GM19025 (cell line): Measurements from ENCODE around the gene MYBPC3.

ENCODE experiments used
- ATAC-seq: cut with Tn5 transposase; IDR thresholded peaks from one replicate; pipeline ENCODE4 v1.9.1; 2021; ENCODE audit warnings: mild to moderate bottlenecking, low read depth, moderate library complexity; ENCODE audit not compliant: unreplicated experiment

MYBPC3 gene

DNA sequence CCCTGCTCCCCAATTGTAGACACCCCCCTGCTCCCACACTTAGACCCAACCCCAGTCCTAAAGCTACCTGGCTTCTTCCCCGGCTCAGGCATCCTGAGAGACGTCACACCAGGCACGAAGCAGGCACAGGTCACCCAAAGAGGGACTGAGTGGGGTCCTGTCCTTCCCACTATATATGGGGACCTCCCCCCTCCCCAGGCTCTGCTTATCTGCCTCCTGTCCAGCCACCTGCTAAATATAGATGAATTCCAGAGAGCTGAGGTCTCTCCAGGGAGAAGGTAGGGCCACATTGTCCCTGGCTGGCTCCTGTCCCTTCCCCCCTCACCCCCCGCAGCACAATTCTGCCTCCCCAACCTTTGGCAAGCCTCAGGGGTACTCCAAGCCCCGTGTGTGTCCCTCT is at the start of gene MYBPC3:
MYBPC3 (minus strand) TSS at position 147 of the 400 bp plus-strand sequence; CDS start at position 92, 55 bp downstream.
- ATAC-seq: no peak

DNA sequence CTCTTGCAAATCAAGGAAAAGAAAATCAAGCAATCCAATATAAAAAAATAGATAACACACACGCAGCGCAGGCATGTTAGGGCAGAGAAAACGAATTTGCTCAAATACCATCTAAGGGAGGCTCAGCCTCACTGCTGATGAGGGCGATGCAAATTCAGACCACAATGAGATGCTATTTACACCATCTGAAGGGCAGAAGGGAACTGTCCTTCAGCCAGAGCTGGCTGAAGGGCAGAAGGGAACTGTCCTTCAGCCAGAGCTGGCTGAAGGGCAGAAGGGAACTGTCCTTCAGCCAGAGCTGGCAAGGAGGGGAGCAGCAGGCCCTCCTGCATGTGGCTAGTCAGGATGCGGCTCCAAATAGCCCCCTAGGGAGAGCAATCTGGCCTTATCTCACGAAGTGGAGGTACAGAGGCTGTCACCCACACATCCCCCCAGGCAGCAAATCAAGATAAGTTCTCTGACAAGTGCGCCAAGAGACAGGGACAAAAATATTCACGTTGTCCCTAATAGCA is 48.3 kb upstream of the MYBPC3 start:
- ATAC-seq: peak; percentile 68

DNA sequence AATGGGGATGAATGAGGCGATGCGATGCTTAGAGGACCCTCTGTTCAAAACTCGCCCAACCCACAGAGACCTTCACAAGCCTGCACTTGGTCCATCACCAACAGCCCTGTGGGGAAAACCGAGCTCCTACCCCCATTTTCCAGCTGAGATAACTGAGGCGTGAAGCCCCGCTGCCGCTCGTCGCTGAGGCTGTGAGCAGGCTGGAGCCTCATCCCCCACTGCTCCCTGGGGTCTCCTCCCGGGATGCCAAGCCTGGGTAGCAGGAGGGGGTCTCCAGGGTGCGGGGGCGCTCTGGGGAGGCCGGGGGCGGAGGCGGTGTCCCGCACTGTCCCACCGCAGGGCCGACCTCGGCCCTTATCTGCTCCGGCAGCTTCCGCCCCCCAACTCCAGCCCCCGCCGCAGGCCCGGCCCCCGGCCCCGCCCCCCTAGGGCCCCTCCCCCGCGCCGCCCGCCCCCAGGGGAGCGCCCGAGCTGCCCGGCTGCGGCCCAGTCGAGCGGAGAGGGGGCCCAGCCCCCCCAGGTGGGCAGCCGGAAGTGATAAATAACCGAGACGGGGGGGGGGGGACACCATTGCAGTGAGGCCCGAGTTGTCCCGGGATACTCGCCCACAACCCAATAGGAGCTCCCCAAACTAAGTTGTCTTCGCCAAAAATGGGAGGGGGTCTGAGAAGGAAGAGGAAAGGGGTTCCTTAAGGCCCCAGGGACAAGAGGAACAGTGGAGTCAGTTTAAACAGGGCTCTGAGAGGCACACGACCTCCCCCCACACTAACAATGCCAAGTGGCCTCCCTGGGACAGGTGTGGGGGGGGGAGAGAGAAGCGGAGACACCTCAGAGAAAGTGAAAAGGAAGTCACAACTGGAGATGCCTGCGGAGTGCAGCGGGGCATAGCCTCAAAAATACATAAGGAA is 47.6 kb upstream of the MYBPC3 start:
- ATAC-seq: peak; percentile 34

DNA sequence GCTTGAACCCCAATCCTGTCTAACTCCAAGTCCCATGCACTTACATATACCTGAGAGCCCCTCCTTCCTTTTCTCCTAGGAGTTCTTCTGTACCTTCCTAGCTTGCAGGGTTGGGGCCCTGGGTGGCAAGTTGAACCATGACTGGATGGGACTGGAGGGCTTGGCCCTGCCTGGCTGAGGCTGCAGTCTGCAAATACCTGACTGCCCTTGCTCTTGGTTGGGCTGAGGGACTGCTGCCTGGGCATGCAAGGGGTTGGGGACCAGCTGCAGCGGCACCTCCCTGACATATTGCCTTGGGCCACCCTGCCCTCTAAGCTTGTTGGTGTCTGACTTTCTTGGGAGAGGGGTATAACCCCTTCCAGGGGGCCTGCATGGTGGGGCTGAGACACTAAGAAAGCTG is 46.0 kb upstream of the MYBPC3 start:
- no peak for ATAC-seq

DNA sequence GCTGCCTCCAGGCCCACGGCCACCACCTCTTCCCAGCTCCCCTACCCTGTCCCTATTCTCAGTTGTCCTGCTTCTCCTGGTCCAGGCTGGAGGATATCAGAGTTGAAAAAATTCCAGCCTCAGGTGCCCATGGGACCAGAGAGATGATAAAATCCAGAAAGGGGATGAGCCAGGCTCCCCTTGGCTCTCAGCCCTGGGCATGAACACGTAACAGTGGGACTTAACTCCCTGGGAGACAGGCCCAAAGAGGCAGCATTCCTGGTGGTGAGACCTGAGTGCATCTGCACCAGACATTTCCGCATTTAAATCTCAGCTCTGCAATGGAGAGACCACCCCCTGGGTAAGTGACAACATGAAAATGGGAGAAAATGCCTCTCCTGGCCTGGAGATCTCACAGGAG is 45.5 kb upstream of the MYBPC3 start:
- ATAC-seq: no peak

DNA sequence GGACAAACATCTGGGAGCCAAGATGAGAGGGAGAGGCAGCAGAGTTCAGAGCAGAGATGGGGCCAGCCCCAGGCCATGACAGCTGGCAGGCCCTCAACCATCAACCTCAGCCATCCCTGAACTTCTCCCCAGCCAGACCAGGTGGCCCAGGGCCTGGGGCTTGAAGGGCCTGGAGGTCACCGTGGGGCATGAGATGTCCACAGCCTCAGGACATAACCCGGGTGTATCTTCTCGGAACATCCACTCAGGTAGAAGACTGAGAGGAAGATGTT is 43.5 kb upstream of the MYBPC3 start:
- no peak for ATAC-seq

DNA sequence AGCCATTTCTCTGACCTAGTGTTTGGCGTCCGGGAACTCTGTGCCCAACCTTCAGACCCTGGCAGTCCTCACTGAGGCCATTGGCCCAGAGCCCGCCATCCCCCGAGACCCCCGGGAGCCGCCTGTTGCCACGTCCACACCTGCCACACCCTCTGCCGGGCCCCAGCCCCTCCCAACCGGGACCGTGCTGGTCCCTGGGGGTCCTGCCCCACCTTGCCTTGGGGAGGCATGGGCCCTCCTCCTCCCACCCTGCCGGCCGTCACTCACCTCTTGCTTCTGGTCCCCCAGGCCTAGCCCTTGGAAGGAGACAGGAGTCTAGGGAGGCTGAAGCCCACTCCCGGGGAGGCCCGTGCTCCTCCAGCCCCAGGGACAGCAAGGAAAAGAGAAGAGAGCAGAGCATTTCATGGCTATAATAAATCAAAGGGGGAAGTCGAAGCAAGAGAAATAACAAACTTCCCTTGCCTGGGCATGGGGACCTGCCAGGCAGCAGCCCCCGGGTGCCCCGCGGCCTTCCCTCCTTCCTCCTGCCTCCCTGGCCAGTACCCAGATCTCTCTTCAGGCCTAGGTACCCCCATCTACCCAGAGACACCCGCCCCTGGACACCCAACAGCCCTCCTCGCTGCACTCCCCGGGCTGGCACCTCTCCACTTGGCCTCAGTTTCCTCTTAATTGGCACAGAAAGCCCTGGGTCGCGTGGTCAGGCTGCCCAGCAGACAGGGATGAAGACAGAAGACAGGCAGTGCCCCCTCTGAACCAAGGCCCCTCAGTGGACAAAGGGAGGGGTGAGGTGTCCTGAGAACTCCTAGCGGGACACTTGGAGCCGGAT is 42.9 kb upstream of the MYBPC3 start:
- no peak for ATAC-seq

DNA sequence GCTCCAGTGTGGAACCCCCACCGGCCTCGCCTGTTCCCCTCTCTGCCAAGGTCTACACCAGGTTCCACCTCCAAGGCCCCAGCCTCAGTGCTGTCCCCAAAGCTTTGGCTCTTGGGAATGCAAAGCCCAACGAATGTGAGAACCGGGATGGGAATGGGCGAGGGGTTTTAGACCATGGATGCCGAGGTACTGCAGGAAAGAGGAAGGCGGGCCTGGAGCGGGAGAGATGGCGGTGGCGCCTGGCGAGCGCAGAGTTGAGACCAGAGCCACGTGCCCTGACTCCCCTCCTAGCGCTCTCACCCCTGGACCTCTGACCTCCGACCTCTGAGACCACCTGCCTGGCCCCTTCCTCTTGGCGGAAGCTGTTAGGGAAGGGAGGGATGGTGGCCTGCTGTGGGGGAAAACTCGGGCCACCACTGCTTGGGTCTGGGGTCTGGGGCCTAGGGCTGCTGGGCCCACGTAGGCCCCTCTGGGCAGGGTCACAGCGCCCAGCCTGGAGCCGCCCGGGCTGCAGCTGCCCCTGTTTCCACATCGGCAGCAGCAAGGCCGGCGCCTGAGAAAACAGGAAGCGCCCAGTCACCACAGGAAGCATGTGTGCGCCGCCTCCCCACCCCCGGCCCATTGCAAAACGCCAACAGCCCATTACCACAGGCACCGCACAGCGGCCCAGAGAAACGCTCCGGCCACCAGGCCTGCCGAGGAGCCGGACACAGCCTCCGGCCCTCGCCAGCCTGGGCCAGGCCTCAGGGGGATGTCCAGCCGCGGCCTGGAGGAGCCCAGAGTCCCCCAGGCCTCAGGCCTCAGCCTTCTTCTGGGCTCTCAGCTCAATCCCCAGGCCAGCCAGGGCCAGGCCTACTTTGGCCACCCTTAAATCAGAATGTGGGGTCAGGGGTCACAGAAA is 42.1 kb upstream of the MYBPC3 start:
- peak; percentile 48 for ATAC-seq

DNA sequence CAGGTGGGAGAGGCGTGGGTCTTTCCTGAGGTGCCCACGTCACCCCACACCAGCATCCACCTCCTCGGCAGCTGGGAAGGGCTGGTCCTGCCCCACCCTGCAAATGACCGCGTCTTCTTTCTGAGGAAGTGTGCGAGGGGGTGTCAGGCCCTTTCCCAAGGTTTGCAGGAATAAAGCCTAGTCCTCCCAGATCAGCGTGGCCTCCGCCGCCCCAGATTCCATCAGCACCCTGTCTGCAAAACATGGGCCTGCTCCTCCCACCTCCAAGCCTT is 41.5 kb upstream of the MYBPC3 start:
- ATAC-seq: no peak

DNA sequence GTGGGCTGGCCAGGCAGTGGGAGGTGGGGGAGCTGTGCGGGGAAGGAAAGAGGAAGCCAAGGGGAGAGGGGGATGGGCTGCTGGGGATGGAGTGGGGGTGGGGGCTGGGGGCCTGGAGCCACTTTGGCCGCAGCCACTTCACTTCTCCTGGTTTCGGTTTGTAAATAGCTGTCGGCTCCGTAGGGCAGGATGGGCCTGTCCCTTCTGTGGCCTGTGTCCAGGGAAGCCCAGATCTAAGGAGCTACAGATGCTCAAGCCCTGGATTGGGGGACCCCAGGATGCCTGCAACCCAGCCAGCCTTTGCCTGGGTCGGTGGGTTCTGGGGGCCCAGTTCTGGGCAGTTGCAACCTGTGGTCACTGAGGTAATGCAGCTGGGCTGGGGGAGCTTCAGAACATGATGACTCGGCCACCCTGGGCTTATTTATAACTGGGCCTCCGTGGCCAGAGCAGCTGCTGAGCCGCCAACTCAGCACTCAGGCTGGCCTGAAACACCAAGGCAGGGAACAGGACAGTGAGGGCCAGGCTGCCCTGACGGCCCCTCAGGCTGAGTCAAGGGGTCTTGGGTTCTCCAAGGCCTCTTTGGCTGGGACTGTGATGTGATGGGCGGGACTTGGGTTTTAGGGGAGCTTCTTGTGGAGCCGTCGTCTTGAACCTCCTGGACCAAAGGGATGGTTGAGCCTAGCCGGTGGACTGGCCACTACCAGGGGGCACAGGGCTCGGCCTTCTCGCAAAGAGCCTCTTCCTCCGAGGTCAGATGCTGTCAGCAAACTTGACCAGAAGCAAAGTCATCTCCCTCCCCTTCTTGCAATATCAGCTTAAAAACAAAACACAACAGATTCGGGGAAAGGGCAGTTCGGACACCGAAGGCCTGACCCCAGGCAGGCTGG is 40.9 kb upstream of the MYBPC3 start:
- ATAC-seq: no peak

DNA sequence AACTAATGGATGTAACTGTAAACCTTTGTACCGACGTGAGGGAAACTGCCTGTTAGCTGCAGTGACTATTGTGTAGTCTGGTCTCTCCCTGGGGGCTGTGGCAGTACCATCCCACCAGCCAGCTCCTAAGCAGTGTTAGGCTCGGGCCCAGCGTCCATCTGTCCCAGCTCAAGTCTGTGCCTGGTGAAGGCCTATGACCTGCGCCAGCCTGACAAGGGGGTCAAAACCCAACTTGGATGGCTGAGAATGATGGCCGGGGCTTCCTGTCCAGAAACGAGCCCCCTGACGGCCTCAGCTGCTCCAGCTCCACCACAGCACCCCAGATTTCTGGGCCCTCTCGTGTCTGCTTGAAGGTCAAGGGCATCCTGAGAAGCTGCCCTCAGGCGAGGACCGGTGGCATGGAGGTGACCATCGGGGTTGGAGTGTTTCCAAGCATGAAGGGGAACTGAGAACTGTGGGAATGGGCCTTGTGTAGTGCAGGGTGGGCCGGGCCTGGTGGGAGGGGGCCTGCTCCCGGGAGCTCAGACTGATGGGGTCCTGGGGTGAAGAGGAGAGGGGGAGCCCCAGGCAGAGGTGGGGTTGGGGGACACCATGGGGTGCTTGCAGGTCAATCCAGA is 40.2 kb upstream of the MYBPC3 start:
- ATAC-seq: no peak

DNA sequence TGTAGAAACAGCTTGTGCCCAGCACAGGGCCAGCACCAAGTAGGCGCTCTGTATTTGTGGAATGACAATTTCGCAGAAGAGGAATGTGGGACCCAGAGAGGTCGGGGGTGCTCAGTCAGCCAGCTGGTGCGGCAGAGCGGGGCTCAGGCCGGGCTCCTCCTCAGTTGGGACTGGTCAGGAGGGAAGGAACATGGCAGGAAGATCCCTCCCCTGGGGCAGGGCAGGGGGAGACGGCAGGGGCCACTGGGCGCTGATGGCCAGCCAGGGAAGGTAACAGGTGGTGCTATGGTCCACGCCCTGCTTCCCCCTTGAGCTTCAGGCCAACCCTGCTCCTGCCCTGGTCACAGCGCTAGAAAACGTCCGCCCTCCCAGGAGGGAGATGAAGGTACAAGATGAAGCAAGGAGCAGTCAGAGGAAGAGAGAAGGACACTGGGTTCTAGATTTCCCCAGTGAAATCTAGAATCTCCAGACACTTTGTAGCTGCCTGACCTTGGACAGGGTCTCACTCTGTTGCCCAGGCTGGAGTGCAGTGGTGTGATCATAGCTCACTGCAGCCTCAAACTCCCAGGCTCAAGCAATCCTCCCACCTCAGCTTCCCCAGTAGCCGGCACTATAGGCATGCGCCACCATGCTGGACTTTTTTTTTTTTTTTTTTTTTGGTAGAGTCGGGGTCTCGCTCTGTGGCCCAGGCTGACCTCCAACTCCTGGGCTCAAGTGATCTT is 39.4 kb upstream of the MYBPC3 start:
- no peak for ATAC-seq

DNA sequence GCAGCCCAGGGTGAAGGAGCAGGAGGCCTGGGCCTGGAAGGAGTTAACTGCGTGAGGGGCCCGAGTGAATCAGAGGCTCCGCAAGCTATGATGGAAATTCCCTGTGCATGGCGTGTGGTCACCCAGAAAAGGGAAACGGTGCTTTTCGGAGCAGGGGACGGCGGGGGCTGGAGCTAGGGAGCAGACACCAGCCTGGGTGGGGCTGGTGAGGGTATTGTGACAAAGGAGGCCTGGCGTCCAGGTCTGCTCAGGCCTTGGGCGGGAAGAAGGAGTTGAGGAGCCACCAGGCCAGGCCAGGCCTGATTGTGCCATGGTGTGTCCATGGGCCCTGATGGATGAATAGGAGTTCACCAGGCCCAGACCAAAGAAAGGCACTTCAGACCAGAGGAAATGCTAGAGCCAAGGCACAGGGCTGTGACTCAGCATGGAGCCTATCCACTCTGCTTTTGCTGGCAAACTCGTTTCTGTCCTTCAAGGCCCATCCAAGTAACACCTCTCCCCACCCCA is 38.6 kb upstream of the MYBPC3 start:
- ATAC-seq: no peak

DNA sequence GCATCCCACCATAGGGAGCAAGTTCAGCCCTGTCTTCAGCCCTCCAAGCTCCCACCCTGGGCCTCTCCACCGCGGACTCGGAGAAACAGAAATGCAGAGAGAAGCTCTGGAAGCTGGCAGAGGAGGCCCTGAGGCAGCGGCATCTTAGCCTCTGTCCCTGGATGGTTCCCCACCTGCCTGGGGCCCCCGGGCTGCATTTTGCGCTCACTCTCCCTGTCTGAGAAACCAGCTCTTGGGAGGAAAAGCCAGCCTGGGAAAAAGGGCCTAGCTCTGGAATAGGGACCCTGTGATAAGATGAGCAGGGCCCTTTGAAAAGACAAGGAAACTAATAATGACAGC is 37.9 kb upstream of the MYBPC3 start:
- ATAC-seq: no peak

DNA sequence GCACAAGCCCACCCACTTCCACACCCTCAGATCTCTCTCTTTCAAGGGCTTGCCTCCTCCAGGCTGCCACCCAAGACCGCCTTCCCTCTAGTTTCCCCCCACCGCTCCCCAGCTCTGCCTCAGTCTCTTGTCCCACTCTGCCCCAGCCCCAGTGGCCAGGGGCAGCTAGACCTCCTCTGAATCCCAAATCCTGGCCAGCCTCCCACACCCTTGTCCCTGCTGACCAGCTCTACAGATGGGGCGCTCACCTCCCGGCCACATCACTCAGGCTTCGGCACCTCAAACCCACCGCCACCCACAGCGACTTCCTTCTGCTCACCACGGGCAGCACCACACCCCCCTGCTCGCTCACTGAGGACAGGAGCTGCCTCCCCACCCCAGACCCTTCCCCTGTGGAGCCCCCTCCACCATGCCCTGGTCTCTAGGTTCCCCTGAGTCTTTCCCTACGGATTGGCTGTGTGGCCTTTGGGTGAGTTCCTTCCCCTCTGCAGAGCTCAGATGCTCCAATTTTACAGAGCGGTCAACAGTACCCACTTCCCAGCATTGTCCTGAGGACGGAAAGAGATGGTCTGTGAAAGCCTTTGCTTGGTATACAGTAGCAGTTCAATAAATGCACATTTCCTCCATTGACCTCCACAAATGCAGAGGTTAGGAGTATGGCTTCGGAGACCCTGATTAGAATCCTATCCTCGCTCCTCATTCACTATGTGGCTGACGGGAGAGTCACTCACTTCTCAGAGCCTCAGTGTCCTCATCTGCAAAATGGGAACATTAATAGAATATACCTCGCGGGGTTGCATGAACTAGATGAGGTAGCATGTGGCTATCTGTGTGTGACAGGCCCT is 37.3 kb upstream of the MYBPC3 start:
- no peak for ATAC-seq

DNA sequence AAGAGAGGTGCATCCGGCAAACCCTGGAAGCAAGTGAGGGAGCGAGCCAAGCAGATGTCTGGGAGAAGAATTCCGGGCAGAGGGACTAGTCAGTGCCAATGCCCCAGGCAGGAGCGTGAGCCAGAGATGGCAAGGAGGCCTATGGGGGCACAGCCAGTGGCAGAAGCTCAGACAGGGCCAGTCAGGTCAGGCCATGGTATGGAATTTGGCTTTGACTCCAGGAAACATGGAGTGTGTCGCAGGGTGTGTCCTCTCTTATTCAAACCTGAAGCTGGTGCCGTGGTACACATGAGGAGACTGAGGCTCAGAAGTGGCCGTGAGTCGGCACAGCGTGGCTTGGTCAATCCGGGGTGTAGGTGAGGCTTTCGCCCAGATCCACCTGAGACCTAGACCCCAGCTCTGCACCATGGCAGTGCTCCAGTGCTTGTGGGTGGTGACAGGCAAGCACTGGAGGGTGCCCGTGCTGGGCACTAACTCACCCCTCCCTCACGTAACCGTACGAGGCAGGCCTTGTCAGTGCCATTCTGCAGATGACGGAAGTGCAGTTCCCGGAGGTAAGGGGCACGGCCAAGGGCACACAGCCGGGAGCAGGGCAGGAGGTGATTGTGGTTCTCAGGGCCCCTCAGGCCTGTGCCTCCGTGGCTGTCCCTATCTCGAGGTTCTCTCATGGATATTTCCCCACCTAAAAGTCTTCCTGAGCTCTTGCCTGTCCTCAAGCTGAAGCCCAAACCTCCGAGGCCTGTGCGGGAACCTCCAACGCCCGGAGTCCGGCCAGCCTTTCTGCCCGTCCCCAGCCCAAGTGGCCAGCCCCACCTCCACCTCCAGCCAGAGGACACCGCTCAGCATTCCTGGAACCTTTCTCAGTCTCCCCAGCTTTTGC is 36.4 kb upstream of the MYBPC3 start:
- ATAC-seq: no peak
